ENCODE results near the gene NOA1. TPM values are rescaled to one million over a fixed set of nuclear protein-coding genes. Genes with fewer than 3 reads are reported as not detected.

The NOA1 gene
- total and polyA plus RNA-seq, 2 experiments from 2014 or later = 10.1 to 18.2 TPM

- Histone ChIP-seq H3K4me3 (no peak overlapping the region), H3K27me3 (no peaks in the 10 kb centered on the region), H3K9me3 (ENCODE audit: low read depth) (peaks cover 11% of the 10 kb centered on the region), H3K36me3 (replicated peaks; ENCODE audit: insufficient read depth, low read depth) (no peaks in the 10 kb centered on the region), H3K4me1 (ENCODE audit: insufficient read depth) (peaks cover 4% of the 10 kb centered on the region), H3K79me2 (peaks cover 41% of the 10 kb centered on the region), H4K20me1 (ENCODE audit: insufficient read depth, poor library complexity, severe bottlenecking) (peaks cover 7% of the 10 kb centered on the region), H3K9me2 (replicated peaks; ENCODE audit: insufficient read depth) (no peaks in the 10 kb centered on the region), H3K4me2 (no peak overlapping the region), H2AFZ (no peak overlapping the region), H3K27ac (no peak overlapping the region)
- WGBS (ENCODE audit: low lambda C conversion rate, missing lambda C conversion rate) = 95% methylated on average over 2 of the region's 2 CpGs
- DNase-seq (ENCODE audit: low spot score) = no peak
- TF ChIP-seq EZH2 (IDR thresholded peaks at IDR 0.05; ENCODE audit: borderline replicate concordance) (no peak), EZH2phosphoT487 (IDR thresholded peaks at IDR 0.05; ENCODE audit: low read depth, severe bottlenecking, unreplicated experiment) (no peak)
- TF ChIP-seq, protein P1, sequence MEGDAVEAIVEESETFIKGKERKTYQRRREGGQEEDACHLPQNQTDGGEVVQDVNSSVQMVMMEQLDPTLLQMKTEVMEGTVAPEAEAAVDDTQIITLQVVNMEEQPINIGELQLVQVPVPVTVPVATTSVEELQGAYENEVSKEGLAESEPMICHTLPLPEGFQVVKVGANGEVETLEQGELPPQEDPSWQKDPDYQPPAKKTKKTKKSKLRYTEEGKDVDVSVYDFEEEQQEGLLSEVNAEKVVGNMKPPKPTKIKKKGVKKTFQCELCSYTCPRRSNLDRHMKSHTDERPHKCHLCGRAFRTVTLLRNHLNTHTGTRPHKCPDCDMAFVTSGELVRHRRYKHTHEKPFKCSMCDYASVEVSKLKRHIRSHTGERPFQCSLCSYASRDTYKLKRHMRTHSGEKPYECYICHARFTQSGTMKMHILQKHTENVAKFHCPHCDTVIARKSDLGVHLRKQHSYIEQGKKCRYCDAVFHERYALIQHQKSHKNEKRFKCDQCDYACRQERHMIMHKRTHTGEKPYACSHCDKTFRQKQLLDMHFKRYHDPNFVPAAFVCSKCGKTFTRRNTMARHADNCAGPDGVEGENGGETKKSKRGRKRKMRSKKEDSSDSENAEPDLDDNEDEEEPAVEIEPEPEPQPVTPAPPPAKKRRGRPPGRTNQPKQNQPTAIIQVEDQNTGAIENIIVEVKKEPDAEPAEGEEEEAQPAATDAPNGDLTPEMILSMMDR (IDR thresholded peaks at IDR 0.05; ENCODE audit: poor library complexity) = no peak
Measured at GRCh38 chr4:56972389-56972788, 5.0 kb downstream of the NOA1 start.

DNA sequence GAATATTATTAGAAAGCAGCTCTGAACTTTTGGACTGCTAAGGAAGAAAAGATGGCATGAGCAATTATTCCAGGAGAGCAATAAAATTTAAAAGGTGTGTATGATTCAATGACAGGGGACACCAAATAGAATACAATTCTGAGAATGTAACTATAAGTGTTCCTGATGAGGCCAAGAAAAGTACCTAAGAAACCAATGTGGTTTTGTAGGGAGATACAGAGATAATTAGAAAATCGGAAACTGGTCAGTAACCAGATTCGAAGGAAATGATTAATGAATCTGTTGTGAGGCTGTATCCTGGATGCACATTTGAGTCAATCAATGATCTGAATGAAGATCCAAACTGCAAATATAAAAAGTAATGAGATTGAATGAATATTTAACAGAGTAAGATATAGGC, 6.0 kb downstream of the NOA1 start:
- peaks cover 37% of the 10 kb centered on the region for H3K79me2 ChIP-seq
- H3K4me2 ChIP-seq = no peak overlapping the region
- H3K36me3 ChIP-seq (replicated peaks; ENCODE audit: insufficient read depth, low read depth) = no peaks in the 10 kb centered on the region

DNA sequence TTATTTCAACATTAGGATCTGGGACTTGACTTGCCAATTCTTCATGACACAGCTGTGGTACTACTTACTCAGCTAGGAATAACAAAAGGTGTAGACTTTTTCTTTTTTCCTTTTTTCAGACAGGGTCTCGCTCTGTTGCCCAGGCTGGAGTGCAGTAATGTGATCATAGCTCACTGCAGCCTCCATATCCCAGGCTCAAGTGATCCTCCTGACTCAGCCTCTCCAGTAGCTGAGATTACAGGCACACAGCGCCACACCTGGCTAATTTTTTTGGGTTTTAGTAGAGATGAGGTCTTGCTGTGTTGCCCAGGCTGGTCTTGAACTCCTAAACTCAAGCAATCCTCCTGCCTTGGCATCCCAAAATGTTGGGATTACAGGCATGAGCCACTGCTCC, 16.3 kb downstream of the NOA1 start:
- no peaks in the 10 kb centered on the region for H3K27me3 ChIP-seq
- no peaks in the 10 kb centered on the region for H3K9me2 ChIP-seq (replicated peaks; ENCODE audit: insufficient read depth)
- no peak overlapping the region for H3K4me3 ChIP-seq
- no peaks in the 10 kb centered on the region for H4K20me1 ChIP-seq (ENCODE audit: insufficient read depth, poor library complexity, severe bottlenecking)
- H3K4me2 ChIP-seq = no peak overlapping the region
- no peak overlapping the region for H3K27ac ChIP-seq
- H3K9me3 ChIP-seq (ENCODE audit: low read depth) = no peaks in the 10 kb centered on the region
- no peaks in the 10 kb centered on the region for H3K36me3 ChIP-seq (replicated peaks; ENCODE audit: insufficient read depth, low read depth)
- H3K4me1 ChIP-seq (ENCODE audit: insufficient read depth) = no peaks in the 10 kb centered on the region
- TF ChIP-seq, protein P1 (IDR thresholded peaks at IDR 0.05; ENCODE audit: poor library complexity) = no peak
- TF ChIP-seq EZH2 (IDR thresholded peaks at IDR 0.05; ENCODE audit: borderline replicate concordance) (no peak), EZH2phosphoT487 (IDR thresholded peaks at IDR 0.05; ENCODE audit: low read depth, severe bottlenecking, unreplicated experiment) (no peak)
- 93% methylated on average over 2 of the region's 2 CpGs for WGBS (ENCODE audit: low lambda C conversion rate, missing lambda C conversion rate)
- no peaks in the 10 kb centered on the region for H3K79me2 ChIP-seq
- no peak for DNase-seq (ENCODE audit: low spot score)
- H2AFZ ChIP-seq = no peak overlapping the region

More for the DNA sequence above, 6.0 kb downstream of the NOA1 start:
- WGBS (ENCODE audit: low lambda C conversion rate, missing lambda C conversion rate) = 95% methylated on average over 2 of the region's 2 CpGs
- H3K4me1 ChIP-seq (ENCODE audit: insufficient read depth) = peaks cover 4% of the 10 kb centered on the region
- peaks cover 6% of the 10 kb centered on the region for H4K20me1 ChIP-seq (ENCODE audit: insufficient read depth, poor library complexity, severe bottlenecking)
- peaks cover 11% of the 10 kb centered on the region for H3K9me3 ChIP-seq (ENCODE audit: low read depth)
- TF ChIP-seq EZH2 (IDR thresholded peaks at IDR 0.05; ENCODE audit: borderline replicate concordance) (no peak), EZH2phosphoT487 (IDR thresholded peaks at IDR 0.05; ENCODE audit: low read depth, severe bottlenecking, unreplicated experiment) (no peak)
- TF ChIP-seq, protein P1 (IDR thresholded peaks at IDR 0.05; ENCODE audit: poor library complexity) = no peak
- no peak for DNase-seq (ENCODE audit: low spot score)
- no peaks in the 10 kb centered on the region for H3K27me3 ChIP-seq
- no peak overlapping the region for H3K27ac ChIP-seq
- H2AFZ ChIP-seq = no peak overlapping the region
- H3K9me2 ChIP-seq (replicated peaks; ENCODE audit: insufficient read depth) = no peaks in the 10 kb centered on the region
- H3K4me3 ChIP-seq = no peak overlapping the region

- WGBS (ENCODE audit: low lambda C conversion rate, missing lambda C conversion rate) = 61% methylated on average over 1 of the region's 1 CpG
- no peak overlapping the region for H3K27ac ChIP-seq
- H3K4me2 ChIP-seq = no peak overlapping the region
Measured at GRCh38 chr4:56959100-56959499, 18.3 kb downstream of the NOA1 start.

More at GRCh38 chr4:56959100-56959499, 18.3 kb downstream of the NOA1 start:
- no peaks in the 10 kb centered on the region for H3K79me2 ChIP-seq
- H3K4me1 ChIP-seq (ENCODE audit: insufficient read depth) = no peaks in the 10 kb centered on the region
- DNase-seq (ENCODE audit: low spot score) = peak; percentile 29
- H3K9me3 ChIP-seq (ENCODE audit: low read depth) = no peaks in the 10 kb centered on the region
- no peaks in the 10 kb centered on the region for H3K27me3 ChIP-seq
- no peaks in the 10 kb centered on the region for H3K9me2 ChIP-seq (replicated peaks; ENCODE audit: insufficient read depth)
- H2AFZ ChIP-seq = no peak overlapping the region
- TF ChIP-seq EZH2phosphoT487 (IDR thresholded peaks at IDR 0.05; ENCODE audit: low read depth, severe bottlenecking, unreplicated experiment) = no peak
- no peak for TF ChIP-seq EZH2 (IDR thresholded peaks at IDR 0.05; ENCODE audit: borderline replicate concordance)
- TF ChIP-seq, protein P1 (IDR thresholded peaks at IDR 0.05; ENCODE audit: poor library complexity) = no peak
- no peak overlapping the region for H3K4me3 ChIP-seq
- no peaks in the 10 kb centered on the region for H3K36me3 ChIP-seq (replicated peaks; ENCODE audit: insufficient read depth, low read depth)
- H4K20me1 ChIP-seq (ENCODE audit: insufficient read depth, poor library complexity, severe bottlenecking) = no peaks in the 10 kb centered on the region

Data from hepatocyte (in vitro differentiated cells).